Fibroblast of lung (primary cell): ENCODE results near the gene BCL7B. TPM values are rescaled to one million over a fixed set of nuclear protein-coding genes. Genes with fewer than 3 reads are reported as not detected.
"Not testable (repeated sequence)": the region's sequence is repeated elsewhere in the genome, so short reads cannot be mapped to it uniquely, and the experiment has no call there.

Experiments used
- DNase-seq, 2 donors: peaks; one replicate each; pipeline versions ENCODE4 v3.0.0 to v3.0.0-alpha.2; 2010; ENCODE audit warnings: low read depth in 2 of 2
- H2AFZ ChIP-seq: 2 replicates; pipeline ENCODE4 v1.5.1; 2012; ENCODE audit warnings: low read length, control low read depth, inconsistent platforms
- H3K27ac ChIP-seq: 2 replicates; pipeline ENCODE4 v1.5.1; 2011; ENCODE audit warnings: low read length, control low read depth; ENCODE audit not compliant: insufficient read depth
- H3K27me3 ChIP-seq: 2 replicates; pipeline ENCODE4 v1.5.1; 2011; ENCODE audit warnings: mild to moderate bottlenecking, low read length; ENCODE audit not compliant: control insufficient read depth, insufficient read depth
- H3K36me3 ChIP-seq: 2 replicates; pipeline ENCODE4 v1.5.1; 2011; ENCODE audit warnings: low read length; ENCODE audit not compliant: control insufficient read depth, insufficient read depth
- H3K4me1 ChIP-seq: 2 replicates; pipeline ENCODE4 v1.5.1; 2011; ENCODE audit warnings: low read length; ENCODE audit not compliant: control insufficient read depth, insufficient read depth; ENCODE audit errors: extremely low read depth
- H3K4me2 ChIP-seq: 2 replicates; pipeline ENCODE4 v1.5.1; 2011; ENCODE audit warnings: low read length, control low read depth; ENCODE audit not compliant: insufficient read depth; ENCODE audit errors: extremely low read depth
- H3K4me3 ChIP-seq, 4 experiments: fragments of 200-600 bp in 1 of 4; sonication (generic) in 1 of 4; replicated peaks in 1 of 4; 2 replicates each; pipeline ENCODE4 v1.5.1; 2011 to 2016; ENCODE audit warnings: low read length in 4 of 4, low read depth in 3 of 4, mild to moderate bottlenecking in 3 of 4, control low read depth in 2 of 4, inconsistent platforms in 1 of 4, mixed read lengths in 1 of 4; ENCODE audit not compliant: insufficient read depth in 1 of 4; ENCODE audit errors: control extremely low read depth in 1 of 4
- H3K79me2 ChIP-seq: 2 replicates; pipeline ENCODE4 v1.5.1; 2012; ENCODE audit warnings: mild to moderate bottlenecking, low read length, inconsistent platforms; ENCODE audit not compliant: control insufficient read depth, insufficient read depth
- H3K9ac ChIP-seq: 2 replicates; pipeline ENCODE4 v1.5.1; 2011; ENCODE audit warnings: mild to moderate bottlenecking, low read length, control low read depth; ENCODE audit not compliant: insufficient read depth
- H3K9me3 ChIP-seq: 2 replicates; pipeline ENCODE4 v1.5.1; 2012; ENCODE audit warnings: low read depth, low read length; ENCODE audit not compliant: control insufficient read depth, insufficient read depth
- H4K20me1 ChIP-seq: 2 replicates; pipeline ENCODE4 v1.5.1; 2011; ENCODE audit warnings: low read length; ENCODE audit not compliant: control insufficient read depth, insufficient read depth; ENCODE audit errors: extremely low read depth
- EZH2 ChIP-seq: IDR thresholded peaks from 2 replicates; pipeline ENCODE4 v1.5.1; 2012; ENCODE audit warnings: low read length, control low read depth, mild to moderate bottlenecking; ENCODE audit errors: missing control alignments
- polyA plus RNA-seq, 2 donors: library from polyadenylated mRNA; depleted of rRNA in 1 of 2; stranded (reverse) in 1 of 2; unstranded in 1 of 2; fragments of >200 nt; gene quantifications; 2 replicates each; pipeline ENCODE4 v1.2.1, GENCODE V29; 2011 to 2012; ENCODE audit warnings: missing spikeins in 1 of 2
- total RNA-seq: library from RNA; depleted of rRNA; stranded (reverse); fragments of >200 nt; gene quantifications from 2 replicates; pipeline ENCODE4 v1.2.1, GENCODE V29; 2014
- TF ChIP-seq, protein P1 (sequence below), 2 donors: IDR thresholded peaks in 1 of 2; conservative IDR thresholded peaks in 1 of 2; 1 replicate in 1 of 2; 2 replicates in 1 of 2; pipeline ENCODE4 v1.5.1; 2011 to 2012; ENCODE audit warnings: low read length in 2 of 2, control low read depth in 1 of 2, inconsistent platforms in 1 of 2, low read depth in 1 of 2, mild to moderate bottlenecking in 1 of 2

Gene BCL7B
- total and polyA plus RNA-seq, 2 donors (not counting 1 experiment from before 2014, with no cell fraction given), result 26.9 to 53.9 TPM

DNA sequence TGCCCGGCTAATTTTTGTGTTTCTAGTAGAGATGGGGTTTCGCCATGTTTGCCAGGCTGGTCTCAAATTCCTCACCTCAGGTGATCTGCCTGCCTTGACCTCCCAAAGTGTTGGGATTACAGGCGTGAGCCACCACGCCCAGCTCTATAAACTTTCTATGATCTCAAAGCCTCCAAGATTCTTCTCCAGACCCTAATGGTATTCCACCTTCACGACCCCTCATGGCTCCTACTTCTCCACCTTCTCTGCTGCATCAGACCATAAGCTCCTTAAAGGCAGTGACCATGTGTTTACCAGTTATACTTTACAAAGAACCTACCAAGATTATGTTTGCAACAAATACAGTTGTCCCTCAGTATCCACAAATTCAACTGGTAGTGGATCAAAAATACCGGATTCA is 25.3 kb downstream of the BCL7B start:
- Histone ChIP-seq H3K9ac (no peak overlapping the region), H3K4me2 (no peak overlapping the region), H3K27ac (no peak overlapping the region), H3K4me1 (no peaks in the 10 kb centered on the region), H2AFZ (no peak overlapping the region), H3K27me3 (no peaks in the 10 kb centered on the region), H4K20me1 (no peaks in the 10 kb centered on the region), H3K79me2 (no peaks in the 10 kb centered on the region), H3K9me3 (no peaks in the 10 kb centered on the region), H3K4me3 (no peak overlapping the region), H3K36me3 (peaks cover 4% of the 10 kb centered on the region)
- DNase-seq, result no peak
- TF ChIP-seq, protein P1, sequence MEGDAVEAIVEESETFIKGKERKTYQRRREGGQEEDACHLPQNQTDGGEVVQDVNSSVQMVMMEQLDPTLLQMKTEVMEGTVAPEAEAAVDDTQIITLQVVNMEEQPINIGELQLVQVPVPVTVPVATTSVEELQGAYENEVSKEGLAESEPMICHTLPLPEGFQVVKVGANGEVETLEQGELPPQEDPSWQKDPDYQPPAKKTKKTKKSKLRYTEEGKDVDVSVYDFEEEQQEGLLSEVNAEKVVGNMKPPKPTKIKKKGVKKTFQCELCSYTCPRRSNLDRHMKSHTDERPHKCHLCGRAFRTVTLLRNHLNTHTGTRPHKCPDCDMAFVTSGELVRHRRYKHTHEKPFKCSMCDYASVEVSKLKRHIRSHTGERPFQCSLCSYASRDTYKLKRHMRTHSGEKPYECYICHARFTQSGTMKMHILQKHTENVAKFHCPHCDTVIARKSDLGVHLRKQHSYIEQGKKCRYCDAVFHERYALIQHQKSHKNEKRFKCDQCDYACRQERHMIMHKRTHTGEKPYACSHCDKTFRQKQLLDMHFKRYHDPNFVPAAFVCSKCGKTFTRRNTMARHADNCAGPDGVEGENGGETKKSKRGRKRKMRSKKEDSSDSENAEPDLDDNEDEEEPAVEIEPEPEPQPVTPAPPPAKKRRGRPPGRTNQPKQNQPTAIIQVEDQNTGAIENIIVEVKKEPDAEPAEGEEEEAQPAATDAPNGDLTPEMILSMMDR (conservative IDR thresholded peaks at IDR 0.05 in 1 of 2, IDR thresholded peaks at IDR 0.05 in 1 of 2; ENCODE audit: low read depth in 1 of 2, low read length in 2 of 2), result no peak
- no peak for TF ChIP-seq EZH2

DNA sequence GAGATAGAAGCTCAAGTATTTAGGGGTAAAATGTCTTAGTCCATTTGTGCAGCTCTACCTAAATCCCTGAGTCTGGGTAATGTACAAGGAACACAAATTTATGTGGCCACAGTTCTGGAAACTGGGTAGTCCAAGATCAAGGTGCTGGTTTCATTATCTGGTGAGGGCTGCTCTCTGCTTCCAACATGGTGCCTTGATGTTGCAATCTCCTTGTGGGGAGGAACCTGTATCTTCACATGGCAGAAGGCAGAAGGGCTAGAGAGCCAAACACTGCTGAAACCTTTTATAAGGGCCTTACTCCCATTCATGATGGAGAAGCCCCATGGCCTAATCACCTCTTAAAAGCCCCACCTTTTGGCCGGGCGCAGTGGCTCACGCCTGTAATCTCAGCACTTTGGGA is 26.7 kb downstream of the BCL7B start:
- no peaks in the 10 kb centered on the region for H3K27me3 ChIP-seq
- no peak overlapping the region for H3K4me2 ChIP-seq
- no peak overlapping the region for H3K4me3 ChIP-seq
- H3K9ac ChIP-seq, result no peak overlapping the region
- H3K9me3 ChIP-seq, result no peaks in the 10 kb centered on the region
- H3K36me3 ChIP-seq, result peaks cover 2% of the 10 kb centered on the region
- no peak overlapping the region for H2AFZ ChIP-seq
- TF ChIP-seq, protein P1 (conservative IDR thresholded peaks at IDR 0.05 in 1 of 2, IDR thresholded peaks at IDR 0.05 in 1 of 2; ENCODE audit: low read depth in 1 of 2, low read length in 2 of 2), result no peak
- no peak for TF ChIP-seq EZH2
- H3K27ac ChIP-seq, result no peak overlapping the region
- H4K20me1 ChIP-seq, result no peaks in the 10 kb centered on the region
- DNase-seq, result no peak
- no peaks in the 10 kb centered on the region for H3K4me1 ChIP-seq
- H3K79me2 ChIP-seq, result no peaks in the 10 kb centered on the region

DNA sequence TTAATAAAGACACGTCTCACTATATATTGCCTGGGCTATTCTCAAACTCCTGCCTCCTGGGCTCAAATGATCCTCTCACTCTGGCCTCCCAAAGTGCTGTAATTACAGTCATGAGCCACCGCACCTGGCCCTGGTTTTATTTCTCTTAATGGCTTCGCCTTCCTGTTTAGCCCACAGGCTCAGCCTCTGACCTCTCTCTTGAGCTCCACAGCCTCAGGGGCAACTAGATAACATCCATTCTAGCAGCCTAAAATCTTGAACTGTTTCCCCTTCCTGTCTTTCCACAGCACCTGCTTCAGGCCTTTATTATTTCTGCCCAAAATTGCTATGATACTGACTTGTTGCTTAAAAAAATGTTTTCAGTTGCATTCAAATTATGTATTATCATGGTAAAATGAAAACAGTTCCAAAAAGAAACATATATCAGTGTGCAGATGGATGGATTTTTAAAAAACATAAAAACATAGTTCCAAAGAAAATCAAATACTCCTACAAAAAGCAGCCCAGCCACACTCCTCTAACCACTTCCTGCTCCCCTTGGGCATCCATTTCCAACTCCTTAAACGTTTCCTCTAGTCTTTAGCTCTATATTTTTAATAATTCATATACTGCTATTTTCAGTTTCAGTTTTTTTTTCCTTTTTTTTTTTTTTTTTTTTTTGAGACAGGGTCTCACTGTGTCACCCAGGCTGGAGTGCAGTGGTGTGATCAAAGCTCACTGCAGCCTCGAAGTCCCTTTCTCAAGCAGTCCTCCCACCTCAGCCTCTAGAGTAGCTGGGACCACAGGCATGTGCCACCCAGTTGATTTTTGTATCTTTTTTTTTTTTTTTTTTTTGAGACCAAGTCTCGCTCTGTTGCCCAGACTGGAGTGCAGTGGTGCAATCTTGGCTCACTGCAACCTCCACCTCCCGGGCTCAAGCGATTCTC is 30.3 kb downstream of the BCL7B start:
- Histone ChIP-seq H3K4me2 (no peak overlapping the region), H3K27ac (no peak overlapping the region), H3K9me3 (no peaks in the 10 kb centered on the region), H2AFZ (no peak overlapping the region), H3K4me1 (no peaks in the 10 kb centered on the region), H3K79me2 (no peaks in the 10 kb centered on the region), H3K9ac (no peak overlapping the region), H4K20me1 (no peaks in the 10 kb centered on the region), H3K27me3 (no peaks in the 10 kb centered on the region), H3K36me3 (no peaks in the 10 kb centered on the region), H3K4me3 (no peak overlapping the region)
- DNase-seq, result no peak
- TF ChIP-seq EZH2, result no peak
- TF ChIP-seq, protein P1 (conservative IDR thresholded peaks at IDR 0.05 in 1 of 2, IDR thresholded peaks at IDR 0.05 in 1 of 2; ENCODE audit: low read depth in 1 of 2, low read length in 2 of 2), result no peak

DNA sequence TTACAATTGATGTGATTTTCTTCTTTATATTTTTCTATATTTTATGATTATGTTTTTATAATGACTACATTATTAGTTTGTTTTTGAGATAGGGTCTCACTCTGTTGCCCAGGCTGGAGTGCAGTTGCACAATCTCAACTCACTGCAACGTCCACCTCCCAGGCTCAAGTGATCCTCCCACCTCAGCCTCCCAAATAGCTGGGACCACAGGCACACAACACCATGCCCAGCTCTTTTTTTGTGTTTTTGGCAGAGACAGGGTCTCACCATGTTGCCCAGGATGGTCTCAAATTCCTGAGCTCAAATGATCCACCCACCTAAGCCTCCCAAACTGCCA is 31.4 kb downstream of the BCL7B start:
- not testable (repeated sequence) for H3K27ac ChIP-seq, H3K4me2 ChIP-seq, H3K9ac ChIP-seq, DNase-seq, H3K79me2 ChIP-seq, H2AFZ ChIP-seq, H3K27me3 ChIP-seq, H4K20me1 ChIP-seq, H3K4me1 ChIP-seq, H3K4me3 ChIP-seq, H3K9me3 ChIP-seq, H3K36me3 ChIP-seq
